GM12892 (cell line): Measurements from ENCODE around the gene SERPIND1.
"Not testable (repeated sequence)": the region's sequence is repeated elsewhere in the genome, so short reads cannot be mapped to it uniquely, and the experiment has no call there.

ENCODE experiments used
- DNase-seq: peaks from one replicate; pipeline ENCODE4 v3.0.0; 2011; ENCODE audit not compliant: insufficient read length
- FAIRE-seq: peaks from 2 replicates; lab custom pipeline; 2011; peaks lifted over from hg19 to GRCh38; lab: Jason Lieb, UNC
- POLR2A ChIP-seq: IDR thresholded peaks from 2 replicates; pipeline ENCODE4 v1.6.1; 2011; ENCODE audit warnings: low read depth, low read length, control low read depth
- POLR2AphosphoS5 ChIP-seq: IDR thresholded peaks from 2 replicates; pipeline ENCODE4 v1.6.1; 2011; ENCODE audit warnings: low read depth, low read length, control low read depth
- TAF1 ChIP-seq: IDR thresholded peaks from 2 replicates; pipeline ENCODE4 v1.6.1; 2011; ENCODE audit warnings: low read depth, mild to moderate bottlenecking, control low read depth, low read length, borderline replicate concordance

Gene SERPIND1

DNA sequence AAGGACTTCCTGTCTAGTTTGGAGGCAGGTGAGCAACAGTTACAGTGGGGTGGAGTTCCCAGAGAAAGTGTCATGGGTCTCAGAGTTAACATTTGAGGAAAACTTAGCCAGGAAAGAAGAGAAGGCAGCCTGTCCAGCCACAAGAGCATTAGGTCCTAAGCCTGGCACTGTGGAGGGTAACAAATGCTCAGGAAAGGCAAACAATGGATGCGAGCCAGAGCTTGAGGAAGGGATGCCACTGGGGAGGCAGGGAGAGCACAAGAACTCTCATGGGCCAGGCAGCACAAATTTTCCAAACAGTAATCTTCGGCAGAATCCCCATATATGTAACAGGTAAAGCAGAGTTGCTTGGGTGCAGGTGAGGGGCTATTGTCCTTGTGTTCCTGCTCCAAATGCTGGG is 8.0 kb upstream of the SERPIND1 start:
- DNase-seq (no peak), FAIRE-seq (no peak)
- TF ChIP-seq POLR2AphosphoS5 (no peak), POLR2A (no peak)

GRCh38 chr22:20766530-20766929 is 7.4 kb upstream of the SERPIND1 start:
- no peak for DNase-seq
- no peak for TF ChIP-seq POLR2AphosphoS5
- TF ChIP-seq TAF1: no peak
- no peak for TF ChIP-seq POLR2A
- no peak for FAIRE-seq

DNA sequence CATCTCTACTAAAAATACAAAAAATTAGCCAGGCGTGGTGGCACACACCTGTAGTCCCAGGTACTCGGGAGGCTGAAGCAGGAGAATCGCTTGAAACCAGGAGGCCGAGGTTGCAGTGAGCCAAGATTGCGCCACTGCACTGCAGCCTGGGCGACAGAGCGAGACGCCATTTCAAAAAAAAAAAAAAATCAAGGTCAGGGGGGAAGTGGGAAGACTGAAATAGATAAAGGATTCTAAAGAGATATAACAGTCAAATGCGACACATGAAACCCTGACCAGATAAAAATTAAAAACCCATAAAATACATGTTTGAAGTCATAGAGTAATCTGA is 4.5 kb upstream of the SERPIND1 start:
- not testable (repeated sequence) for FAIRE-seq, DNase-seq

- TF ChIP-seq TAF1: no peak
- TF ChIP-seq POLR2AphosphoS5: no peak
- FAIRE-seq: no peak
- no peak for DNase-seq
Measured at GRCh38 chr22:20771918-20772625, 1.8 kb upstream of the SERPIND1 start.

GRCh38 chr22:20774882-20775281 is 969 bp downstream of the SERPIND1 start:
- no peak for DNase-seq
- no peak for FAIRE-seq
- no peak for TF ChIP-seq POLR2A
- no peak for TF ChIP-seq POLR2AphosphoS5
- TF ChIP-seq TAF1: no peak

GRCh38 chr22:20775342-20775895 is 1.5 kb downstream of the SERPIND1 start:
- DNase-seq (no peak), FAIRE-seq (no peak)
- no peak for TF ChIP-seq POLR2A
- TF ChIP-seq POLR2AphosphoS5: no peak
- no peak for TF ChIP-seq TAF1

- TF ChIP-seq POLR2AphosphoS5 (no peak), TAF1 (no peak), POLR2A (no peak)
- no peak for FAIRE-seq
- DNase-seq: no peak
Measured at GRCh38 chr22:20776624-20777405, 2.9 kb downstream of the SERPIND1 start.

DNA sequence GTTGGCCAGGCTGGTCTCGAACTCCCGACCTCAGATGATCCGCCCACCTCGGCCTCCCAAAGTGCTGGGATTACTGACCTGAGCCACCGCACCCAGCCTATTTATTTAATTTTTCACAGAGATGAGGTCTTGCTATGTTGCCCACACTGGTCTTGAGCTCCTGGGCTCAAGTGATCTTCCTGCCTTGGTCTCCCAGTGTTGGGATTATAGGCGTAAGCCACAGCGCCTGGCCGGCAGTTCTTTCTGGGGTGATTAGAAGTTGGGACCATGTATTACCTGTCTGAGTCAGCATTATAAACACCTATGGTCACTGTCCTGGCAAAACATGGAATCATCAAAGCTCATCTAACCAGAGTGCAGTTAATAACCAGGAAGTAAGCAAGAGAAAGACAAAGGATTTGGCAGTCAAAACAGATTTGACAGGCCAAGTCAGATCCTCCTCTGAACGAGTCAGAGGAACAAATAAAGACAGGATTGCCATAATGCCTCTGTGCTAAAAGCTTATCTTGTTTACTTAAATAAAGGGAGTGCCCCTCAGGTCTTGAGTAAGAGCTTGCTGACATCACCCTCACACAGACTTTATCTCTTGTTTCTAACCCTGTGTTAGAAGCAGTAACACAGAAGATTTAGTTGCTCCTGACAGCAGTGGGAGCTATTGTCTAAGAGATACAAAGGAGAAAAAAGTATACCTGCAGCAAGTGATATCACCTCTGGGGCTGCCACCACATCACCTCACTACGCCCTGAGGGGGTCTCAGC is 3.7 kb downstream of the SERPIND1 start:
- no peak for TF ChIP-seq TAF1
- no peak for TF ChIP-seq POLR2A
- TF ChIP-seq POLR2AphosphoS5: no peak
- DNase-seq (no peak), FAIRE-seq (no peak)

- FAIRE-seq (no peak), DNase-seq (no peak)
- TF ChIP-seq POLR2AphosphoS5 (no peak), TAF1 (no peak), POLR2A (no peak)
Measured at GRCh38 chr22:20779014-20779817, 5.3 kb downstream of the SERPIND1 start.

GRCh38 chr22:20779818-20780158 is 5.9 kb downstream of the SERPIND1 start:
- DNase-seq (no peak), FAIRE-seq (no peak)
- TF ChIP-seq POLR2AphosphoS5 (no peak), TAF1 (no peak), POLR2A (no peak)
